SJCRH30 (cell line): ENCODE measurements around the gene SMOC1. TPM values are rescaled to one million over a fixed set of nuclear protein-coding genes. Genes with fewer than 3 reads are reported as not detected.
A peak's percentile ranks its signal among the peaks of the same experiment; 100 is the strongest.

ENCODE experiments used
- DNase-seq, 2 experiments: peaks; one replicate each; pipeline ENCODE4 v3.0.0-alpha.2; 2015 to 2020
- H3K27ac ChIP-seq: fragments of 250-450 bp; sonication (Bioruptor Pico); 2 replicates; pipeline ENCODE4 v1.5.1; 2020; ENCODE audit warnings: mild to moderate bottlenecking, moderate library complexity
- H3K27me3 ChIP-seq: fragments of 250-450 bp; sonication (Bioruptor Pico); 2 replicates; pipeline ENCODE4 v1.5.1; 2020; ENCODE audit warnings: mild to moderate bottlenecking, moderate library complexity
- H3K36me3 ChIP-seq: fragments of 250-450 bp; sonication (Bioruptor Pico); 2 replicates; pipeline ENCODE4 v1.5.1; 2020; ENCODE audit warnings: mild to moderate bottlenecking, moderate library complexity
- H3K4me1 ChIP-seq: fragments of 250-450 bp; sonication (Bioruptor Pico); 2 replicates; pipeline ENCODE4 v1.5.1; 2020; ENCODE audit warnings: mild to moderate bottlenecking, moderate library complexity
- H3K4me3 ChIP-seq: fragments of 250-450 bp; sonication (Bioruptor Pico); 2 replicates; pipeline ENCODE4 v1.5.1; 2020; ENCODE audit warnings: mild to moderate bottlenecking, moderate library complexity
- H3K9me3 ChIP-seq: fragments of 250-450 bp; sonication (Bioruptor Pico); replicated peaks from 2 replicates; pipeline ENCODE4 v1.5.1; 2020; ENCODE audit warnings: mild to moderate bottlenecking, moderate library complexity
- total RNA-seq: library from RNA; depleted of rRNA; stranded (reverse); fragments of >200 nt; shearing (Covaris generic); gene quantifications from 2 replicates; pipeline ENCODE4 v1.2.3, GENCODE V29; 2014; rRNA removed

SMOC1 gene
- total RNA-seq: 12.8 and 15.6 TPM in 2 replicates

- peak within 1 kb of the TSS; percentile 65 for H3K4me3 ChIP-seq
- H3K9me3 ChIP-seq: 0 out of 2 replicates have a peak, but pooled peaks cover 1% of the 10 kb centered on the region
- peak within 1 kb of the TSS; percentile 3; the same call in 1 of the 2 replicates for H3K27ac ChIP-seq
- H3K36me3 ChIP-seq: no peaks in the 10 kb centered on the region
- peaks cover 27% of the 10 kb centered on the region for H3K4me1 ChIP-seq
- peak; percentile 86 to 88 for DNase-seq
- no peaks in the 10 kb centered on the region for H3K27me3 ChIP-seq
These were observed at the start of gene SMOC1 for GRCh38 chr14:69879175-69880043. Gene SMOC1, plus strand, starts transcription at chr14:69879416. Its CDS starts 263 bp downstream, at chr14:69879679.

GRCh38 chr14:69838881-69839416 is 40.3 kb upstream of the SMOC1 start:
- Histone ChIP-seq H3K4me3 (no peak overlapping the region), H3K27me3 (no peaks in the 10 kb centered on the region), H3K9me3 (no peaks in the 10 kb centered on the region), H3K36me3 (no peaks in the 10 kb centered on the region), H3K27ac (no peak overlapping the region), H3K4me1 (no peaks in the 10 kb centered on the region; the same call in 1 of the 2 replicates)
- DNase-seq: no peak

- no peak for DNase-seq
- no peaks in the 10 kb centered on the region for H3K27me3 ChIP-seq
- no peaks in the 10 kb centered on the region for H3K36me3 ChIP-seq
- H3K4me3 ChIP-seq: no peak overlapping the region
- no peak overlapping the region for H3K27ac ChIP-seq
- H3K9me3 ChIP-seq: no peaks in the 10 kb centered on the region
- no peaks in the 10 kb centered on the region; the same call in 1 of the 2 replicates for H3K4me1 ChIP-seq
These were observed 39.6 kb upstream of the SMOC1 start for GRCh38 chr14:69839661-69840060.

- Histone ChIP-seq H3K27me3 (no peaks in the 10 kb centered on the region), H3K4me3 (no peak overlapping the region), H3K27ac (peak overlapping the region; percentile 15; the same call in 1 of the 2 replicates), H3K4me1 (no peaks in the 10 kb centered on the region; the same call in 1 of the 2 replicates), H3K36me3 (no peaks in the 10 kb centered on the region), H3K9me3 (no peaks in the 10 kb centered on the region)
- peak in 1 of 2 experiments; percentile 49 for DNase-seq
These were observed 37.6 kb upstream of the SMOC1 start for GRCh38 chr14:69841656-69842055.

GRCh38 chr14:69842686-69843420 is 36.4 kb upstream of the SMOC1 start:
- peak; percentile 11 to 46 for DNase-seq
- Histone ChIP-seq H3K36me3 (no peaks in the 10 kb centered on the region), H3K4me3 (no peak overlapping the region), H3K4me1 (no peaks in the 10 kb centered on the region; the same call in 1 of the 2 replicates), H3K9me3 (no peaks in the 10 kb centered on the region), H3K27ac (peak overlapping the region; percentile 38; the same call in 1 of the 2 replicates), H3K27me3 (no peaks in the 10 kb centered on the region)

GRCh38 chr14:69844171-69844570 is 35.0 kb upstream of the SMOC1 start:
- no peaks in the 10 kb centered on the region for H3K36me3 ChIP-seq
- peaks cover 5% of the 10 kb centered on the region for H3K4me1 ChIP-seq
- no peaks in the 10 kb centered on the region for H3K9me3 ChIP-seq
- no peak for DNase-seq
- H3K4me3 ChIP-seq: no peak overlapping the region
- H3K27me3 ChIP-seq: no peaks in the 10 kb centered on the region
- no peak overlapping the region for H3K27ac ChIP-seq

- H3K4me3 ChIP-seq: no peak overlapping the region
- DNase-seq: no peak
- H3K27me3 ChIP-seq: no peaks in the 10 kb centered on the region
These were observed 34.1 kb upstream of the SMOC1 start for GRCh38 chr14:69845050-69845581.

GRCh38 chr14:69845787-69846186 is 33.4 kb upstream of the SMOC1 start:
- H3K27ac ChIP-seq: no peak overlapping the region
- DNase-seq: peak in 1 of 2 experiments; percentile 32
- no peaks in the 10 kb centered on the region for H3K36me3 ChIP-seq
- peaks cover 12% of the 10 kb centered on the region for H3K4me1 ChIP-seq
- no peaks in the 10 kb centered on the region for H3K9me3 ChIP-seq
- no peak overlapping the region for H3K4me3 ChIP-seq
- no peaks in the 10 kb centered on the region for H3K27me3 ChIP-seq

More at GRCh38 chr14:69845050-69845581, 34.1 kb upstream of the SMOC1 start:
- Histone ChIP-seq H3K36me3 (no peaks in the 10 kb centered on the region), H3K27ac (no peak overlapping the region), H3K9me3 (no peaks in the 10 kb centered on the region), H3K4me1 (peaks cover 11% of the 10 kb centered on the region)

GRCh38 chr14:69848156-69848555 is 31.1 kb upstream of the SMOC1 start:
- DNase-seq: no peak
- H3K36me3 ChIP-seq: no peaks in the 10 kb centered on the region
- H3K9me3 ChIP-seq: no peaks in the 10 kb centered on the region
- H3K27me3 ChIP-seq: no peaks in the 10 kb centered on the region
- H3K27ac ChIP-seq: no peak overlapping the region
- no peak overlapping the region for H3K4me3 ChIP-seq
- peaks cover 17% of the 10 kb centered on the region for H3K4me1 ChIP-seq

- DNase-seq: peak; percentile 38 to 74
- peak overlapping the region; percentile 82 for H3K27ac ChIP-seq
These were observed 30.3 kb upstream of the SMOC1 start for GRCh38 chr14:69848903-69849391.

GRCh38 chr14:69850086-69850735 is 29.0 kb upstream of the SMOC1 start:
- peak overlapping the region; percentile 82 for H3K27ac ChIP-seq
- H3K4me3 ChIP-seq: peak overlapping the region; percentile 57
- no peaks in the 10 kb centered on the region for H3K27me3 ChIP-seq
- H3K4me1 ChIP-seq: peaks cover 22% of the 10 kb centered on the region
- DNase-seq: peak; percentile 77 to 81
- H3K36me3 ChIP-seq: no peaks in the 10 kb centered on the region
- no peaks in the 10 kb centered on the region for H3K9me3 ChIP-seq

More at GRCh38 chr14:69848903-69849391, 30.3 kb upstream of the SMOC1 start:
- Histone ChIP-seq H3K4me3 (no peak overlapping the region), H3K36me3 (no peaks in the 10 kb centered on the region), H3K27me3 (no peaks in the 10 kb centered on the region), H3K4me1 (peaks cover 22% of the 10 kb centered on the region), H3K9me3 (no peaks in the 10 kb centered on the region)

- no peaks in the 10 kb centered on the region for H3K36me3 ChIP-seq
These were observed 28.5 kb upstream of the SMOC1 start for GRCh38 chr14:69850736-69851112.

GRCh38 chr14:69852531-69853321 is 26.5 kb upstream of the SMOC1 start:
- no peak for DNase-seq
- H3K4me1 ChIP-seq: peaks cover 22% of the 10 kb centered on the region

More at GRCh38 chr14:69850736-69851112, 28.5 kb upstream of the SMOC1 start:
- peaks cover 22% of the 10 kb centered on the region for H3K4me1 ChIP-seq
- peak overlapping the region; percentile 82; the same call in 1 of the 2 replicates for H3K27ac ChIP-seq
- peak overlapping the region; percentile 57; the same call in 1 of the 2 replicates for H3K4me3 ChIP-seq
- no peaks in the 10 kb centered on the region for H3K9me3 ChIP-seq
- DNase-seq: no peak
- H3K27me3 ChIP-seq: no peaks in the 10 kb centered on the region

More at GRCh38 chr14:69852531-69853321, 26.5 kb upstream of the SMOC1 start:
- Histone ChIP-seq H3K36me3 (no peaks in the 10 kb centered on the region), H3K4me3 (no peak overlapping the region), H3K27ac (no peak overlapping the region), H3K27me3 (no peaks in the 10 kb centered on the region), H3K9me3 (no peaks in the 10 kb centered on the region)
